Activated naive CD8-positive, alpha-beta T cell treated with anti-CD3 and anti-CD28 coated beads for 36 hours (primary cell): ENCODE measurements around the gene IFITM2. TPM values are rescaled to one million over a fixed set of nuclear protein-coding genes. Genes with fewer than 3 reads are reported as not detected.

ENCODE experiments used
- DNase-seq: peaks from one replicate; pipeline ENCODE4 v3.0.0; 2021
- H3K27ac Mint-ChIP-seq: one replicate; pipeline ENCODE4 v1.8.0; 2022; ENCODE audit warnings: mild to moderate bottlenecking, moderate library complexity, mixed read lengths
- H3K27me3 Mint-ChIP-seq: one replicate; pipeline ENCODE4 v1.8.0; 2022; ENCODE audit warnings: mild to moderate bottlenecking, mixed read lengths
- H3K36me3 Mint-ChIP-seq: one replicate; pipeline ENCODE4 v1.8.0; 2021; ENCODE audit warnings: mild to moderate bottlenecking, mixed read lengths
- H3K4me1 Mint-ChIP-seq: one replicate; pipeline ENCODE4 v1.8.0; 2021; ENCODE audit warnings: mixed read lengths
- H3K4me3 Mint-ChIP-seq: one replicate; pipeline ENCODE4 v1.8.0; 2022; ENCODE audit warnings: mild to moderate bottlenecking, moderate library complexity, mixed read lengths
- H3K9me3 Mint-ChIP-seq: one replicate; pipeline ENCODE4 v1.8.0; 2022; ENCODE audit warnings: mixed read lengths
- total RNA-seq, 2 experiments: library from RNA; stranded (reverse); gene quantifications; one replicate each; pipeline ENCODE4 v1.2.3, GENCODE V29; 2021

The IFITM2 gene
- total RNA-seq, 2 experiments from 2014 or later, result 474 to 496 TPM

DNA sequence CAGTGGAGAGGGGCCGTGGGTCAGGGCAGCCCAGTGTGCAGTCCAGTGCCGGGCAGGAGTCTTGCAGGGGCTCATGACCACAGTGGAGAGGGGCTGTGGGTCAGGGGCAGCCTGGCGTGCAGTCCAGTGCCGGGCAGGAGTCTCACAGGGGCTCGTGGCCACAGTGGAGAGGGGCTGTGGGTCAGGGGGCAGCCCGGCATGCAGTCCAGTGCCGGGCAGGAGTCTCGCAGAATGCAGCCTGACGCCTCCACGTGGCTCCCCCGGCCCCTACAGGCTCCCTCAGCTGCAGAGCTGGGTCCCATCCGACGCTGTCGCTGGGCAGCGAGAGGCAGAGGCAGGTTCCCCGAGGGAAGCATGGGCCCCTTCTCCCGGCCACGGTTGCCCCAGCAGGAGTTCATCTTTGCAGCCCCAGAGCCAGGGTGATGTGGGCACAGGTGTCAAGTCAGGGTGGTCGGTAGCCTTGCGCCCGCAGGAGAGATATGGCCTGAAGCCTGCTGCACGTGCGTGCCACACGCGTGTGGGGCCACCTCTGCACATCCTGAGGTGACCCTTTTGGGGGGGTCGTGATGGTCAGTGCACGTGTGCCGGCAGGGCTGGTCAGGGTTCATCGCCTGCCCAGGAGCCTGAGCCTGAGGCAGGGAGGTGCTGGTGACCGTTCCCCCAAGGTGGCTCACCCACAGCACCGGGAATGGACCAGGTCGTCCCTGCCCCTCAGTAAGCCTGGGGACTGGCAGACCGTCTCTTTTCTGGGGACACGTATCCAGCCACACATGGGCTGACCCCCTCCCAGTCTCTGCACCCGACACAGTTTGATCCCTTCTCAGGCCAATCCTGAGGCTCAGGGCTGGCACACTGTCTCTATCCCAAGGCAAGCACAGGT is 11.2 kb upstream of the IFITM2 start:
- Mint-ChIP-seq H3K4me3 (no peak overlapping the region), H3K36me3 (peaks cover 9% of the 10 kb centered on the region), H3K27ac (peak overlapping the region; percentile 89), H3K9me3 (no peaks in the 10 kb centered on the region), H3K27me3 (peaks cover 14% of the 10 kb centered on the region), H3K4me1 (peaks cover 38% of the 10 kb centered on the region)
- peak; percentile 10 for DNase-seq

- H3K4me3 Mint-ChIP-seq, result no peak overlapping the region
- DNase-seq, result peak; percentile 59
- peaks cover 6% of the 10 kb centered on the region for H3K36me3 Mint-ChIP-seq
- no peaks in the 10 kb centered on the region for H3K9me3 Mint-ChIP-seq
- peaks cover 15% of the 10 kb centered on the region for H3K27me3 Mint-ChIP-seq
- peaks cover 36% of the 10 kb centered on the region for H3K4me1 Mint-ChIP-seq
- H3K27ac Mint-ChIP-seq, result peak overlapping the region; percentile 89
Measured at GRCh38 chr11:297051-297585, 10.5 kb upstream of the IFITM2 start.

DNA sequence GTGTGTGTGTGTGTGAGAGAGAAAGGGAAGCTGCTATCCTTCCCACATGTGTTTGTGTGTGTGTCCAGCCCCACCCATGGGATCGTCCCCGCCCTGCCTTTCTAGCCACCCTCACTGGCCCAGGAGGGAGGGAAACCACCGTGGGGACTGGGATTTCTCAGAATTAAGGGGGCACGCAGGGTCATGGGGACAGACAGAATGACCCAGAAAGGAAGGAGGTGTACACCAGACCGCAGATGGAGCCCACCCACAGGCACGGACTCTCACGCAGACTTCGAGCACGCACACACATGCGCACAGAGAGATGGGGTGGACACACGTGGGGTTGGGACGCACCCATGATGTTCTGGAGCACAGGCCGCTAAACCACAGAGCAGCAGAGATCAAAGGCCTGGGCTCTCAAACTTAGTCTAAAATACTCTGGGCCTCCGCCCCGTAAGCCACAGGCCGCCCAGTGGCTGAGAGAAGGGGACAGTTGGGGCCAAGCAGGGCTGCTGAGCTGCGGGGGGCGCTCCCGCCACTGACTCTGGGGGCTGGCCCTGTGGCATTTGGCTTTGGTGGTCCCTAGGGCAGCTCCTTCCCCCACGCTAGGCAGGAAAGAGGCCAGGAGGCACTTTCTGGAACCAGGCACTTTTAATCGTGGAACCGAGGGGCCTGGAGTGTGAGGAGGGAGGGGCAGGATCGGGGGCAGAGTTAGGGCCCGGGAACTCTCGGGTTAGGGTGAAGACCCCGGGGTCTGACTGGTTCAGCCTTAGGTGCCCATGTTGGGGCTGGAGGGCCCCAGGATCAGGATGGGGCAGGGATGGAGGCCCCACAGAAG is 9.8 kb upstream of the IFITM2 start:
- Mint-ChIP-seq H3K36me3 (peaks cover 6% of the 10 kb centered on the region), H3K4me3 (peak overlapping the region; percentile 40), H3K4me1 (peaks cover 40% of the 10 kb centered on the region), H3K9me3 (no peaks in the 10 kb centered on the region), H3K27ac (peak overlapping the region; percentile 89), H3K27me3 (peaks cover 15% of the 10 kb centered on the region)
- DNase-seq, result peak; percentile 80

DNA sequence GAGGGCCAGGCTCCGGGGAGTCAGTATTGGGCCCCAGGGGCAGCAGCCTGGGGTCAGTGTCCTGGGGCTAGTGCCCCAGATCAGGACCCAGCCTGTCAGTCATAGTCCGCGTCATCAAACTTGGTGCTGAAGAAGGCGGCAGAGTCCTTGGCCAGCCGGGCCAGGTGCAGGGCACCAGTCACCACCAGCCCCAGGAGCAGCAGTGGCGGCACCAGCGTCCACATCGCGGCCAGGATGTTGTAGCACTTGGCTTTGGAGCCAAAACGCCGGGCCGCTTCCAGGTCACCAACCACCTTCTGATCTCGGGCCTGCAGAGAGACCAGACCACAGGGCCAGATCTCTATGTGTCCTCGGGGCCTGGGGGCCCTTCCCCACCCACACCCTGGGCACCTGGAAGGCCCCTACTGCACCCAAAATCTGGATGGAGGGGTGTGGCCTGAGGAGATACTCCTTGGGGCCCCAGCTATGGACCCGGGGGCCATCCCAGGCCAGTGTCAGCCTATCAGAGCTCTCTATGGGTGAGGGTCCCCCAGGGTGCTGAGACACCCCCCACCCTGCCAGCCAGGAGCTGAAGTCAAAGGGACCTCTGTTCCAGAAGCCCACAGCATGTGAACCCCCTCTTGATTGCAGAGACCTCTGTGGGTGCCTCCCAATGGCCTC is 9.1 kb upstream of the IFITM2 start:
- peaks cover 1% of the 10 kb centered on the region for H3K9me3 Mint-ChIP-seq
- peak; percentile 32 for DNase-seq
- H3K4me3 Mint-ChIP-seq, result no peak overlapping the region
- H3K27ac Mint-ChIP-seq, result peak overlapping the region; percentile 89
- H3K4me1 Mint-ChIP-seq, result peaks cover 45% of the 10 kb centered on the region
- peaks cover 5% of the 10 kb centered on the region for H3K36me3 Mint-ChIP-seq
- H3K27me3 Mint-ChIP-seq, result peaks cover 15% of the 10 kb centered on the region

DNA sequence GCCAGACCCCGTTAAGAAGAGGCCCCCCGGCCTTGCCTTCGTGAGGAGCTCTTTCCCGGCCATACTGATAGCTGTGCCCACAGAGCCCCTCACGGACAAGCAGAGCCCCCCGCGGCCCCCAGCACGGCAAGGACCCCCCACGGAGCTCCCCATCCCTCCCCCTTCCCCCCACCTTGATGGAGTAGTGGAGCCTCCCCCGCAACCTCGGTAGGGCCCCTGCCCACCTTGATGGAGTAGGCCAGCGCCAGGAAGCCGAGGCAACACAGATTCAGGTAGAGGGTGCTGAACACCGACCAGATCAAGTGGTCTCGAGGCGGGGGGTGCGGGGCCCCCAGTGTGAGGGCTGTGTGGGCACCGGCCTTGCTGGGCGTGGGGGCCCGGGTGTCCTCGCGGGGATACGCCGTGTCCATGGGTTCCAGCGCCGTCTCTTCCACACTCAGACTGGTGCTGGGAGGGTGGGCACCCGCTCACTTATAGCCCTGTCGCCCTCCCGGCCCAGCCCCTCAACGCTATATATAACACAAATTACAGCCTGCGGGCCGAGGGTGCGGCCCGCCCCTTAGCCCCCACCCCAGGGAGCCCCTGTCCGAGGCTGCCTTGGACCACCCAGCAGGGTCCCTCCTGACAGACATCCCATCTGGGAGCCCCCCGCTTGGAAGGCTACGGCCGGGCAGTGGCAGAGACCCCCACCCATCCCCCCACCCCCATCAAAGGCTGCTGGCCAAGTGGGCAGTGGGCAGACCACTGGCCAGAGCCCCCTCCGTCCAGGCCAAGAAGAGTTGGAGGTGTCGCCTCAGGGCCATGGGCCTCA is 8.3 kb upstream of the IFITM2 start, which contains the start of gene IFITM5:
TSS of gene IFITM5 (minus strand) at position 446 of the 811 bp plus-strand sequence. CDS start at position 410, 36 bp downstream.
- peak; percentile 18 for DNase-seq
- H3K4me3 Mint-ChIP-seq, result no peak within 1 kb of the TSS
- H3K9me3 Mint-ChIP-seq, result peaks cover 1% of the 10 kb centered on the region
- peaks cover 15% of the 10 kb centered on the region for H3K27me3 Mint-ChIP-seq
- H3K36me3 Mint-ChIP-seq, result peaks cover 5% of the 10 kb centered on the region
- H3K27ac Mint-ChIP-seq, result peak within 1 kb of the TSS; percentile 89
- H3K4me1 Mint-ChIP-seq, result peaks cover 50% of the 10 kb centered on the region

DNA sequence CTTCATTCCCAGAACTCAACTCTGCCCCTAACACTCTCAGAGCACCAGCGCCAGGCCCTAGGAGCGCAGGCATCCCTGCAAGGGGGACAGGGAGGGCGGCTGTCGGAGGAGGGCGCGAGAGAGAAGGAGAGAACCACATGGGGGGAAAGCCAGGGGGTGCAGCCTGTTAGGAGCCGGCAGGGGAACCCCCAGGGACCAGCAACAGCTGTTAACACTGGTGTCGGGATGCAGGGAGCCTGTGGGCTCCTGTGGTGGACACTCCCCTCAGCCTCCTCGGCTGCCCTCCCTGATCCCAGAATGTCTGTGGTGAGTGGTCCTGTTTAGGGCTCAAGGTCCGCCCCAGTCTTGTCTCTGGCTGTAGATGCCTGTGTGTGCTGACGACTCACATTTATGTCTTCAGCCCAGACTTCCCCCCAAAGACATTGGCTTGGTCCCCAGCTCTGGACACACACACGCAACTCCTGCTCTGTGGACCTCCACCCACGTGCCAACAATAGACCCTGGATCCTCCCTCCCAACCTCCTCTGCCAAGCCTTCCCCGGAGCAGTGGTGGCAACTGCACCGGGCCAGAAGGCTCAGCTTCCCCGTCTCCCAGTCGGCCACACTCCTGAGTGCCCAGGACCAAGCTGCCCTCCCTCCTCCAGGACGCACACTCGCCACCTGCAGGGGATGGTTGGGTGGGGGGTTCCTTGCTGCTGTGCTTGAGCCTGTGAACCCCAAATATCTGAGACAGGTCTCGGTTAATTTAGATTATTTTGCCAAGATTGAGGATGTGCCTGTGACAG is 7.5 kb upstream of the IFITM2 start:
- peaks cover 50% of the 10 kb centered on the region for H3K4me1 Mint-ChIP-seq
- peaks cover 4% of the 10 kb centered on the region for H3K36me3 Mint-ChIP-seq
- no peak overlapping the region for H3K4me3 Mint-ChIP-seq
- H3K27me3 Mint-ChIP-seq, result peaks cover 15% of the 10 kb centered on the region
- peaks cover 1% of the 10 kb centered on the region for H3K9me3 Mint-ChIP-seq
- peak overlapping the region; percentile 59 for H3K27ac Mint-ChIP-seq
- no peak for DNase-seq

DNA sequence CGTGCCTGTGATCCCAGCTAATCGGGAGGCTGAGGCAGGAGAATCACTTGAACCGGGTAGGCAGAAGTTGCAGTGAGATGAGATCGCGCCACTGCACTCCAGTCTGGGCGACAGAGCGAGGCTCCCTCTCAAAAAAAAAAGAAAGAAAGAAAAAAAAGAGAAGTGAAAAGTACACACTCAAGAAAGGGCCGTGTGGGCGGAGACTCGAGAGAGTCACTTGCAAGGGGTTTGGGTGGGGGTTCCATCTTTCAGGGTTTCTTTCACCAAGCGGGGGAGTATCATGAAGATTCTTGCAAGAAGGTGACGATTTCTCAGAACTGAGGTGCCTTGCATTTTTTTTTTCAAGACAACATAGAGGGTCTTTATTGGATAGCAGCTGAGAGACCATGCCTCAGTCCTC is 4.3 kb upstream of the IFITM2 start:
- peaks cover 45% of the 10 kb centered on the region for H3K4me1 Mint-ChIP-seq
- peaks cover 5% of the 10 kb centered on the region for H3K36me3 Mint-ChIP-seq
- no peak for DNase-seq
- peaks cover 1% of the 10 kb centered on the region for H3K9me3 Mint-ChIP-seq
- peak overlapping the region; percentile 48 for H3K27ac Mint-ChIP-seq
- H3K27me3 Mint-ChIP-seq, result peaks cover 11% of the 10 kb centered on the region
- no peak overlapping the region for H3K4me3 Mint-ChIP-seq

DNA sequence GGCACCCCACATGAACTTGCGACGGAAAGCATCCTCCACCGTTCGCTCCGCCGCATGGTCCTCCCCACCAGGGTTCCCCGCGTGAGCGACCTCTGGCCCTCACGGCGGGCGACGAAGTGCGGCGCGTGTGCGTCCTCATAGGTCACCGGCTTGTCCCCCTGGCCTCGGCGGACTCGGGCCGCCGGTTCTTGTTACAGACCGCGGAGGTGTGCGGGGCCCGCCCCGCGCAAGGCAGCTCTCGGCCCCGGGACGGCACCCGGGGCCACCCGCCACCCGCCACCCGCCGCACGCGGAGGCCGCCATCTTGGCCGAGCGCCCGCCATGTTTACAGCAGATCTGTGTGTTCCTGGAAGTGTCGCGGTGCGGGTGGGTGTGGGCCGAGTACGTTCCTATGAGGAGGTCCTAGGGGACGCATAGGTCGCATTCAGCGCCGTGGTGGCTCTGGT is 3.5 kb upstream of the IFITM2 start:
- Mint-ChIP-seq H3K27ac (no peak overlapping the region), H3K4me1 (peaks cover 42% of the 10 kb centered on the region), H3K36me3 (peaks cover 12% of the 10 kb centered on the region), H3K9me3 (peaks cover 1% of the 10 kb centered on the region), H3K4me3 (no peak overlapping the region), H3K27me3 (peaks cover 11% of the 10 kb centered on the region)
- no peak for DNase-seq

DNA sequence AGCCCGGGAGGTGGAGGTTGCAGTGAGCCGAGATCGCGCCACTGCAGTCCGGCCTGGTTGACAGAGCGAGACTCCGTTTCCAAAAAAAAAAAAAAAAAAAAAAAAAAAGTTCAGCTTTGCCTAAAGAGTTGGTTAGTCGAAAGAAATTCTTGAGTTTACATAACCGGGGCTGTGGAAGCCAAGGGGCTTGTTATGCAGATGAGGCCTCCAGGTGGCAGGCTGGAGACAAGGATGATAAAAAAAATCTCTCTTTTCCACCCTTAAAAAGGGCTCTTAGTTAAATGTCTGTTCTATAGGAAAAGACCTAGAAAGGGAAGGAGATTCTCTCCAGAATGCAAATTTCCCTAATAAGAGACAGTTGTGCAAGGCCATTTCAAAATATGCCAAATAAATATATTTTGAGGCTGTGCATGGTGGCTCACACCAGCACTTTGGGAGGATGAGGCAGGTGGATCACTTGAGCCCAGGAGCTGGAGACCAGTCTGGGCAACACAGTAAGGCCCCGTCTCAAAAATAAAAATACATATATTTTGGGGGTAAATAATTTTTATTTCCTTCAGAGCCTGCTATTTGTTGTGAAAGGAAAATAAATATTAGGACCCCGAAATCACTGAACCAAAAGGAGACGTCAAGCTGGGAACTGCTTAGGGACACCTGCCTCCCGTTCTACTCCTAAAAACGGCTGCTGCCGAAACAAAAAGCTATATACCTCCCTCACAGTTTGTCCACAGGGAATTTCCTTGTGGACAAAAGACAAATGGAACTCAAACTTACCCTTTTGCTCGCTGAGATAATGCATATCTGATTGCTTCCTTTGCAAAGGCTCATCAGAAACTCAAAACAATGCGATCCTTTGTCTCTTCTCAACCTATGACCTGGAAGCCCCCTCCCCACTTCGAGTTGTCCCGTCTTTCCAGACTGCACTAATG is 2.4 kb upstream of the IFITM2 start:
- no peak for DNase-seq
- no peak overlapping the region for H3K4me3 Mint-ChIP-seq
- peaks cover 9% of the 10 kb centered on the region for H3K27me3 Mint-ChIP-seq
- peaks cover 1% of the 10 kb centered on the region for H3K9me3 Mint-ChIP-seq
- peaks cover 20% of the 10 kb centered on the region for H3K36me3 Mint-ChIP-seq
- H3K27ac Mint-ChIP-seq, result no peak overlapping the region
- H3K4me1 Mint-ChIP-seq, result peaks cover 37% of the 10 kb centered on the region

GRCh38 chr11:305844-306211 is 1.8 kb upstream of the IFITM2 start:
- peaks cover 4% of the 10 kb centered on the region for H3K27me3 Mint-ChIP-seq
- H3K9me3 Mint-ChIP-seq, result peaks cover 1% of the 10 kb centered on the region
- H3K4me3 Mint-ChIP-seq, result no peak overlapping the region
- peaks cover 20% of the 10 kb centered on the region for H3K36me3 Mint-ChIP-seq
- peaks cover 32% of the 10 kb centered on the region for H3K4me1 Mint-ChIP-seq
- no peak for DNase-seq
- H3K27ac Mint-ChIP-seq, result no peak overlapping the region

DNA sequence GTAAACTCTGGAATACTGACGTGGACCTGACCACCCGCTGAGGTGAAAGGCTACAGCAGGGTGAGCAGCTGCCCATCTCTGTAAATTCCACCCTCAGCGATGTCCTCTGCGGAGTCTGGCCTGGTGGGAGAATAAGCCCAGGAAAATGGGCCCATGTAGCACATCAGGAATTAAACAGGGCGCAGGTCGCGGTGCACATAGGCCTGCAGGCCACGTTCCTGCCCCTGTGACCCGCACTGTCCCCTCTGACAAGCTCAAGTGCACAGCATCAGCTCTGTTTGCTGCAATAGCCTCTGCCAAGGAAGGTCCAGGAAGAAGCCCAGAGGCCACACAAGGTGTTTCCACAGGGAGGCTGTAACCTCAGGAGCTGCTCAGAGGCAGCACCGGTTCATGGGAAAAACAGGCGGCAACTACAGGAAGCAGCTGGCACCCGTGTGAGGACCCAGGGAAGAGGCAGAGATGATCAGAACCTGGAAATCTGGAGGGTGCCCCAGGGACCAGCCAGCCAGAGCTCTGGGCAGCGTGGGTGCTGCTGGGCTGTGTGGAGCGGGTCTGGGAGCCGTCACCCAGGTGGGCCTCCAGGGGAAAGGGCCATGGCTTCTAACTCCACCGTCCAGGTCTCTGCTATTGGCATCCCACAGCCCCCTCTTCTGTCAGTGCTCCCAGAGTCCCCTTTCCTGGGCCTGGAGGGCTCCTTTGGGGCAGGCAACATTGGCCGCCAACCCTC is 808 bp upstream of the IFITM2 start:
- peaks cover 17% of the 10 kb centered on the region for H3K36me3 Mint-ChIP-seq
- H3K9me3 Mint-ChIP-seq, result peaks cover 1% of the 10 kb centered on the region
- H3K27me3 Mint-ChIP-seq, result no peaks in the 10 kb centered on the region
- peaks cover 30% of the 10 kb centered on the region for H3K4me1 Mint-ChIP-seq
- no peak for DNase-seq
- H3K4me3 Mint-ChIP-seq, result peak overlapping the region; percentile 86
- H3K27ac Mint-ChIP-seq, result peak overlapping the region; percentile 95
